ENCODE measurements around the gene KCND2.

KCND2 gene

DNA sequence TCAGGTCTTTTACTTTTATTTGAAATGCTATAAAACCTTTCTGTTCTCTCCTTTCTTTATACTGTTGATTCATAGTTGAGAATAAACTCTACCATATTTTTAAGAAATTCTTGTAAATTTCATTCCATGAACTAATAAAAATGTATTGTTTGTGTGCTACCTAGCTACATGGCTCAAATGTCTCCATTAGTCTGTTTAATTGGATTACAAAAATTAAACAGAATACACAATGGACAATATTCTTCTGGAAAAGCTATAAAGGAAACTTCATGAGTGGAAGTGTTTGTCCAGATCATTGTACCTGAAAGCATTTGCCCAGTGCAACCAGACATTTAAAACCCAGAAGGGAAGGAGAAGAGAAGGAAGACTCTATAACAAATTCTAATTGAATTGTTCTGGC, 20.1 kb downstream of the KCND2 start:
- H3K9me3 Mint-ChIP-seq, result no peaks in the 10 kb centered on the region
- H3K4me3 Mint-ChIP-seq, result no peak overlapping the region
- H3K36me3 Mint-ChIP-seq (ENCODE audit: low read depth), result no peaks in the 10 kb centered on the region
- TF ChIP-seq CTCF (IDR thresholded peaks at IDR 0.05; ENCODE audit: unreplicated experiment in 3 of 3), result no peak
- no peaks in the 10 kb centered on the region for H3K4me1 Mint-ChIP-seq
- H3K27me3 Mint-ChIP-seq (ENCODE audit: low read depth), result no peaks in the 10 kb centered on the region
- no peak overlapping the region for H3K27ac Mint-ChIP-seq

GRCh38 chr7:120302190-120302589, 29.2 kb downstream of the KCND2 start:
- Mint-ChIP-seq H3K4me1 (no peaks in the 10 kb centered on the region), H3K4me3 (no peak overlapping the region), H3K27ac (no peak overlapping the region), H3K27me3 (ENCODE audit: low read depth) (no peaks in the 10 kb centered on the region), H3K9me3 (no peaks in the 10 kb centered on the region), H3K36me3 (ENCODE audit: low read depth) (no peaks in the 10 kb centered on the region)
- no peak for TF ChIP-seq CTCF (IDR thresholded peaks at IDR 0.05; ENCODE audit: unreplicated experiment in 3 of 3)

DNA sequence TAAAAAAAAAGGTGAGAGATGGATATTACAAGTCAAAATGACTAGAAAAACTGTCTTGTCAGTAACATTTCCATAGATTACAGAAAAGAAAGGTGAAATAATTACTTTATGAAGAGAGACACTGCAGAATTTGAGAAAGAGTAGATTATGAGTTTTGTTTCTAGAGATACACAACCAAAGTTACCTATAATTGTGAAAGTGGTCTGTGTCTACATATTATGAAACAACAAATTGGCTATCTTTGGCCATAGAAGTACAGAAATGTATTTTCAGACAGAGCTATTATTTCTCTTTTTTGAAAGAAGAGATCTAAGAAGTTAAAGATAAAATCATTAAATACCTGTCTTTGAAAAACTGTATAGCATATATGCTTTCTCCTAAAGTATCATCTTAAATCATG, 30.1 kb downstream of the KCND2 start:
- Mint-ChIP-seq H3K27ac (no peak overlapping the region), H3K36me3 (ENCODE audit: low read depth) (no peaks in the 10 kb centered on the region), H3K4me3 (no peak overlapping the region), H3K27me3 (ENCODE audit: low read depth) (no peaks in the 10 kb centered on the region), H3K4me1 (no peaks in the 10 kb centered on the region), H3K9me3 (no peaks in the 10 kb centered on the region)
- TF ChIP-seq CTCF (IDR thresholded peaks at IDR 0.05; ENCODE audit: unreplicated experiment in 3 of 3), result no peak

GRCh38 chr7:120304674-120305073, 31.7 kb downstream of the KCND2 start:
- no peak for TF ChIP-seq CTCF (IDR thresholded peaks at IDR 0.05; ENCODE audit: unreplicated experiment in 3 of 3)
- Mint-ChIP-seq H3K27ac (no peak overlapping the region), H3K27me3 (ENCODE audit: low read depth) (no peaks in the 10 kb centered on the region), H3K4me1 (no peaks in the 10 kb centered on the region), H3K9me3 (no peaks in the 10 kb centered on the region), H3K4me3 (no peak overlapping the region), H3K36me3 (ENCODE audit: low read depth) (no peaks in the 10 kb centered on the region)

- Mint-ChIP-seq H3K9me3 (no peaks in the 10 kb centered on the region), H3K27ac (no peak overlapping the region), H3K4me1 (no peaks in the 10 kb centered on the region), H3K4me3 (no peak overlapping the region), H3K36me3 (ENCODE audit: low read depth) (no peaks in the 10 kb centered on the region), H3K27me3 (ENCODE audit: low read depth) (no peaks in the 10 kb centered on the region)
- no peak for TF ChIP-seq CTCF (IDR thresholded peaks at IDR 0.05; ENCODE audit: unreplicated experiment in 3 of 3)
Measured at GRCh38 chr7:120307991-120308545, 35.1 kb downstream of the KCND2 start.

GRCh38 chr7:120311028-120311788, 38.2 kb downstream of the KCND2 start:
- H3K4me3 Mint-ChIP-seq, result no peak overlapping the region
- H3K27ac Mint-ChIP-seq, result no peak overlapping the region
- H3K9me3 Mint-ChIP-seq, result no peaks in the 10 kb centered on the region
- no peaks in the 10 kb centered on the region for H3K4me1 Mint-ChIP-seq
- no peaks in the 10 kb centered on the region for H3K36me3 Mint-ChIP-seq (ENCODE audit: low read depth)
- no peak for TF ChIP-seq CTCF (IDR thresholded peaks at IDR 0.05; ENCODE audit: unreplicated experiment in 3 of 3)
- no peaks in the 10 kb centered on the region for H3K27me3 Mint-ChIP-seq (ENCODE audit: low read depth)

Data from nephron (organoid).